ENCODE results near the gene LCE3B.

DNA sequence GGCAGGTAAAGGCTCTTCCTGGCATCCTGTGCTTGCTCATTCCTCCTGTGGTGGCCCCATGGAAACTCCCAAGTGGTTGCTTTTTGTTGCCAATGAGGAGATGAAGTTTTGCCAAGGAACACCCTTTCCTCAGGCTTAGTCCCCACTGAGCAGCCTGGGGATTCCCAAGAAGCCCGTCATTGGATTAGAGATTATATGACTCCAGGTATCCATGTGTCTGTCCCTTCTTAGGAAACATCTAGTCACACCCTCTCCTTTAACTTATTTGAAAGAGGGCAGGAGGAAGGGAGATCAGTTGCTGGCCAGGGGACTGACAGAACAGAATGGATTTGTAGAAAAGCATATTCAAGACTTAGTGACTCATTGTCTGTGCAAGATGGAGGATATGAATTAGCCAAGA is 13.1 kb downstream of the LCE3B start:
- TF ChIP-seq, protein P1, sequence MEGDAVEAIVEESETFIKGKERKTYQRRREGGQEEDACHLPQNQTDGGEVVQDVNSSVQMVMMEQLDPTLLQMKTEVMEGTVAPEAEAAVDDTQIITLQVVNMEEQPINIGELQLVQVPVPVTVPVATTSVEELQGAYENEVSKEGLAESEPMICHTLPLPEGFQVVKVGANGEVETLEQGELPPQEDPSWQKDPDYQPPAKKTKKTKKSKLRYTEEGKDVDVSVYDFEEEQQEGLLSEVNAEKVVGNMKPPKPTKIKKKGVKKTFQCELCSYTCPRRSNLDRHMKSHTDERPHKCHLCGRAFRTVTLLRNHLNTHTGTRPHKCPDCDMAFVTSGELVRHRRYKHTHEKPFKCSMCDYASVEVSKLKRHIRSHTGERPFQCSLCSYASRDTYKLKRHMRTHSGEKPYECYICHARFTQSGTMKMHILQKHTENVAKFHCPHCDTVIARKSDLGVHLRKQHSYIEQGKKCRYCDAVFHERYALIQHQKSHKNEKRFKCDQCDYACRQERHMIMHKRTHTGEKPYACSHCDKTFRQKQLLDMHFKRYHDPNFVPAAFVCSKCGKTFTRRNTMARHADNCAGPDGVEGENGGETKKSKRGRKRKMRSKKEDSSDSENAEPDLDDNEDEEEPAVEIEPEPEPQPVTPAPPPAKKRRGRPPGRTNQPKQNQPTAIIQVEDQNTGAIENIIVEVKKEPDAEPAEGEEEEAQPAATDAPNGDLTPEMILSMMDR (IDR thresholded peaks at IDR 0.05) = no peak
- no peak for TF ChIP-seq POLR2AphosphoS5 (IDR thresholded peaks at IDR 0.05; ENCODE audit: low read depth, low read length)
- no peak for TF ChIP-seq GABPA (IDR thresholded peaks at IDR 0.05; ENCODE audit: low read depth)
- TF ChIP-seq ELF1 (IDR thresholded peaks at IDR 0.05) = no peak
- TF ChIP-seq, protein P2, sequence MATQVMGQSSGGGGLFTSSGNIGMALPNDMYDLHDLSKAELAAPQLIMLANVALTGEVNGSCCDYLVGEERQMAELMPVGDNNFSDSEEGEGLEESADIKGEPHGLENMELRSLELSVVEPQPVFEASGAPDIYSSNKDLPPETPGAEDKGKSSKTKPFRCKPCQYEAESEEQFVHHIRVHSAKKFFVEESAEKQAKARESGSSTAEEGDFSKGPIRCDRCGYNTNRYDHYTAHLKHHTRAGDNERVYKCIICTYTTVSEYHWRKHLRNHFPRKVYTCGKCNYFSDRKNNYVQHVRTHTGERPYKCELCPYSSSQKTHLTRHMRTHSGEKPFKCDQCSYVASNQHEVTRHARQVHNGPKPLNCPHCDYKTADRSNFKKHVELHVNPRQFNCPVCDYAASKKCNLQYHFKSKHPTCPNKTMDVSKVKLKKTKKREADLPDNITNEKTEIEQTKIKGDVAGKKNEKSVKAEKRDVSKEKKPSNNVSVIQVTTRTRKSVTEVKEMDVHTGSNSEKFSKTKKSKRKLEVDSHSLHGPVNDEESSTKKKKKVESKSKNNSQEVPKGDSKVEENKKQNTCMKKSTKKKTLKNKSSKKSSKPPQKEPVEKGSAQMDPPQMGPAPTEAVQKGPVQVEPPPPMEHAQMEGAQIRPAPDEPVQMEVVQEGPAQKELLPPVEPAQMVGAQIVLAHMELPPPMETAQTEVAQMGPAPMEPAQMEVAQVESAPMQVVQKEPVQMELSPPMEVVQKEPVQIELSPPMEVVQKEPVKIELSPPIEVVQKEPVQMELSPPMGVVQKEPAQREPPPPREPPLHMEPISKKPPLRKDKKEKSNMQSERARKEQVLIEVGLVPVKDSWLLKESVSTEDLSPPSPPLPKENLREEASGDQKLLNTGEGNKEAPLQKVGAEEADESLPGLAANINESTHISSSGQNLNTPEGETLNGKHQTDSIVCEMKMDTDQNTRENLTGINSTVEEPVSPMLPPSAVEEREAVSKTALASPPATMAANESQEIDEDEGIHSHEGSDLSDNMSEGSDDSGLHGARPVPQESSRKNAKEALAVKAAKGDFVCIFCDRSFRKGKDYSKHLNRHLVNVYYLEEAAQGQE (IDR thresholded peaks at IDR 0.05; ENCODE audit: low read depth, low read length) = no peak
- TF ChIP-seq MEF2A (IDR thresholded peaks at IDR 0.05; ENCODE audit: borderline replicate concordance, low read depth) = no peak

Data from SK-N-SH (cell line).